ENCODE data around the gene HSPB6. TPM values are rescaled to one million over a fixed set of nuclear protein-coding genes. Genes with fewer than 3 reads are reported as not detected.

The HSPB6 gene
- total and polyA plus RNA-seq, 2 of the 8 experiments (the other 6 are each of a cell fraction or from before 2014, with no cell fraction given) = 0.91 TPM; not detected in 1

DNA sequence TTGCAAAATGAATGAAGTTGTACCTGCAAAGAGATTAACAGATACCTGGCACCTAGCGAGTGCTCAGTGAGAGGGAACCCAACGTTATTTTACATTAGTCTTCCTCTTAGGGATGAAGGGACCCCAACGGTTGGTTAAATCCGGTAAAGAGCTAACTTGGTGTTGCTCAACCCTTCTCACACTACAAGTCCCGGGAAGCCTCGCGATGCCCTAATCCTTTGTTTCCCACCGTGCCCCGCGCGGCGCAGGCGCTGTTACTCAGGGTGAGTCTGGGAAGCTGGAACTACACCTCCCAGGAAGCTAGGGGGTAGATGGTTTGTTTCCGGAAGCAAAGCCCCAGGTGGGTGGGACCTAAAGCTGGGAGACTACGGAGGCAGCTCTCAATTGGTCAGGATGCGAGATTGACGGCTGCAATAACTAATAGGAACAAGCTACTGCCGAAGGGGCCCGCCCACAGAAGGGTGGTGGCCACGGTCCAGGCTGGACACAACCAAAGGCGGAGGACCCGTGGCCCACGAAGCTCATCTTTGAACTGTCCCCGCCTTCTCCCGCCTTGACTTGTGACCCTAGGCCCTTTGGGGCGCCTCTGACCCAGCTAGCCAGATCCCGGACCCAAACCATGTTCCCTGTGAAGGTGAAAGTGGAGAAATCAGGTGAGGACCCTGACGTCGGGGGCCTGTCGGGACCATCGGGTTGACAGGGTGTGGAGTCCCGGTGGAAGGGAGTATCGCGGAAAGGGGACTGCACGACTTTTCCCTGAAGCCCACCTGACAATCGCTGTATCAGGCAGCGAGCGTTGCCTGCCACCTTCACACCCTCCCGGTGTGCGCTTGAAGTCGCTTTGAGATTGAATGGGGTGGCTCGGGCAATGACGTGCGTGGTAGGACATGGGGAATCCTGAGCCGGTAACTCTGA is 8.5 kb downstream of the HSPB6 start, which contains the start of gene LIN37:
LIN37 (plus strand) TSS at position 471 of the 915 bp plus-strand sequence; CDS start at position 620, 149 bp downstream.
- Histone ChIP-seq H3K27me3 (replicated peaks in 1 of 4; ENCODE audit: control insufficient read depth in 3 of 4, extremely low read depth in 1 of 4, insufficient read depth in 3 of 4, low read length in 3 of 4) (no peaks in the 10 kb centered on the region), H3K9ac (replicated peaks in 1 of 4; ENCODE audit: extremely low read depth in 1 of 4, low read depth in 3 of 4, low read length in 3 of 4) (peak within 1 kb of the TSS; percentile 14 to 70 (median 46); a peak in 3 of 7 replicates), H2AFZ (ENCODE audit: low read length) (peak within 1 kb of the TSS; percentile 86; the same call in 1 of the 2 replicates), H3K18ac (ENCODE audit: extremely low read depth, low read length) (no peak within 1 kb of the TSS), H3K14ac (ENCODE audit: insufficient read length) (no peak within 1 kb of the TSS), H4K5ac (ENCODE audit: insufficient read length, low read depth, low read length) (no peak within 1 kb of the TSS), H3K4me1 (replicated peaks in 1 of 4; ENCODE audit: control insufficient read depth in 3 of 4, insufficient read depth in 4 of 4, low read length in 3 of 4) (peaks cover 0 to 4% (median 2%) of the 10 kb centered on the region in 4 experiments; a peak in 3 of 7 replicates), H2AK5ac (ENCODE audit: low read depth, low read length) (no peak within 1 kb of the TSS), H3K23ac (ENCODE audit: insufficient read length) (no peak within 1 kb of the TSS), H3K79me2 (ENCODE audit: control insufficient read depth in 1 of 2, insufficient read depth in 2 of 2, low read length in 2 of 2) (peaks cover 0 to 7% of the 10 kb centered on the region in 2 experiments; a peak in 1 of 4 replicates), H3K36me3 (ENCODE audit: control insufficient read depth in 2 of 4, insufficient read depth in 4 of 4, low read length in 3 of 4) (no peaks in the 10 kb centered on the region), H2BK12ac (ENCODE audit: low read depth, low read length) (no peak within 1 kb of the TSS), H2BK20ac (ENCODE audit: low read length) (no peak within 1 kb of the TSS), H2BK120ac (replicated peaks; ENCODE audit: low read depth, low read length) (no peak within 1 kb of the TSS), H3K23me2 (ENCODE audit: low read depth, low read length) (peaks cover 11% of the 10 kb centered on the region), H4K20me1 (replicated peaks in 1 of 2; ENCODE audit: control insufficient read depth in 1 of 2, insufficient read depth in 2 of 2, low read length in 2 of 2) (no peaks in the 10 kb centered on the region), H3K4ac (replicated peaks; ENCODE audit: insufficient read length, low read depth, low read length) (peak within 1 kb of the TSS; percentile 61), H3K79me1 (ENCODE audit: low read depth, low read length) (no peaks in the 10 kb centered on the region; the same call in none of the 2 replicates), H3K4me2 (ENCODE audit: insufficient read depth in 1 of 2, low read depth in 2 of 2, low read length in 2 of 2) (peak within 1 kb of the TSS; percentile 90 to 94), H2BK5ac (ENCODE audit: low read depth, low read length) (no peak within 1 kb of the TSS; the same call in 1 of the 2 replicates), H3K56ac (replicated peaks; ENCODE audit: insufficient read length, low read depth, low read length) (no peak within 1 kb of the TSS), H2BK15ac (ENCODE audit: low read length) (no peak within 1 kb of the TSS), H4K91ac (replicated peaks; ENCODE audit: insufficient read length, low read length) (no peak within 1 kb of the TSS), H3K4me3 (ENCODE audit: extremely low read depth in 1 of 4, insufficient read depth in 2 of 4, low read depth in 3 of 4, low read length in 4 of 4) (peak within 1 kb of the TSS; percentile 58 to 93 (median 90)), H3K9me3 (ENCODE audit: insufficient read depth in 2 of 2, low read depth in 1 of 2, low read length in 1 of 2) (no peaks in the 10 kb centered on the region), H3K27ac (ENCODE audit: low read depth, low read length) (no peak within 1 kb of the TSS), H4K8ac (ENCODE audit: extremely low read depth, insufficient read depth, low read length) (no peak within 1 kb of the TSS)
- peak; percentile 86 for FAIRE-seq
- 3% methylated on average over 42 of the region's 45 CpGs; no CpG with 5 or more reads in 1 of the 2 experiments for WGBS, 2 experiments (ENCODE audit: extremely low coverage in 1 of 2, insufficient coverage in 1 of 2, insufficient read length in 1 of 2, insufficient replicate concordance in 2 of 2, low coverage in 1 of 2, low lambda C conversion rate in 2 of 2, missing lambda C conversion rate in 1 of 2)
- peak; percentile 97 to 99 for DNase-seq (ENCODE audit: low read depth in 1 of 2, low spot score in 2 of 2)
- ChIA-PET CTCF (ENCODE audit: partially characterized antibody) (interaction anchor here (0.7 to 2.0 kb wide), 10 partner anchors 9 to 192 kb away, joined by 3 to 6 read pairs (median 3); partner anchors contain the start of gene PRODH2), POLR2A (ENCODE audit: partially characterized antibody) (interaction anchor here (0.6 to 1.5 kb wide), 16 partner anchors 8 to 138 kb away, joined by 3 to 18 read pairs (median 4); partner anchors contain the start of gene HSPB6)
- TF ChIP-seq HDAC2 (IDR thresholded peaks at IDR 0.05; ENCODE audit: borderline replicate concordance in 1 of 2, low read depth in 2 of 2, low read length in 2 of 2) = peak in 1 of 2 experiments; percentile 82; a peak in 2 of 4 replicates
- TF ChIP-seq TAF1 (IDR thresholded peaks at IDR 0.05; ENCODE audit: low read depth, low read length) = no peak
- TF ChIP-seq CTCF (IDR thresholded peaks at IDR 0.05; ENCODE audit: control extremely low read depth in 1 of 3, insufficient read depth in 1 of 3, low read depth in 1 of 3, low read length in 3 of 3) = no peak
- TF ChIP-seq ASH2L (IDR thresholded peaks at IDR 0.05; ENCODE audit: low read length) = peak; percentile 52
- no peak for TF ChIP-seq MAX (IDR thresholded peaks at IDR 0.05)
- peak; percentile 65 for TF ChIP-seq TBP (IDR thresholded peaks at IDR 0.05; ENCODE audit: low read depth, low read length)
- TF ChIP-seq CTBP2 (IDR thresholded peaks at IDR 0.05; ENCODE audit: borderline replicate concordance, insufficient read depth, insufficient read length, low read length) = no peak

Measured in H1 (cell line).